ENCODE measurements around the gene MYCBP.
"Not testable (repeated sequence)": the region's sequence is repeated elsewhere in the genome, so short reads cannot be mapped to it uniquely, and the experiment has no call there.

MYCBP gene, protein sequence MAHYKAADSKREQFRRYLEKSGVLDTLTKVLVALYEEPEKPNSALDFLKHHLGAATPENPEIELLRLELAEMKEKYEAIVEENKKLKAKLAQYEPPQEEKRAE

GRCh38 chr1:38873027-38873969, at the start of gene MYCBP:
Gene MYCBP, minus strand, starts transcription at chr1:38873348. Its CDS starts 43 bp downstream, at chr1:38873305.
- peak; percentile 46 to 98 (median 94) for DNase-seq

- peak in 32 of 51 donors; percentile 3 to 75 (median 36) for DNase-seq
Measured at GRCh38 chr1:38919130-38919529, 46.0 kb upstream of the MYCBP start.

GRCh38 chr1:38918568-38918967, 45.4 kb upstream of the MYCBP start:
- peak in 3 of 51 donors; percentile 14 to 55 (median 36) for DNase-seq

DNA sequence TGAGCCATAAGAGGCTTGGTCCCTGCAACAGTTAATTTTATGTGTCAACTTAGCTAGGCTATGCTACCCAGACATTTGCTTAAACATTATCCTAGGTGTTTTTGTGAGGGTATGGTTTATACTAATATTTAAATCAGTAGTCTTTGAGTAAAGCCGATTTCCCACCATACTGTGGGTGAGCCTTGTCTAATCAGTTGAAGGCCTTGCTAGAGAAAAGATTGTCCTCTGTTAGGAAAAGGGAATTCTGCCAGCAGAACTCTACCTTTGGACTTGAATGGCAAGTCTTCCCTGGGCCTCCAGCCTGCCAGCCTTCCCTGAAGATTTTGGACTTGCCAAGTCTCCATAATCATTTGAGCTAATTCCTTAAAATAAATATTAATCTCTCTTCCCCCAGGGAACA, 44.6 kb upstream of the MYCBP start:
- no peak for DNase-seq

DNA sequence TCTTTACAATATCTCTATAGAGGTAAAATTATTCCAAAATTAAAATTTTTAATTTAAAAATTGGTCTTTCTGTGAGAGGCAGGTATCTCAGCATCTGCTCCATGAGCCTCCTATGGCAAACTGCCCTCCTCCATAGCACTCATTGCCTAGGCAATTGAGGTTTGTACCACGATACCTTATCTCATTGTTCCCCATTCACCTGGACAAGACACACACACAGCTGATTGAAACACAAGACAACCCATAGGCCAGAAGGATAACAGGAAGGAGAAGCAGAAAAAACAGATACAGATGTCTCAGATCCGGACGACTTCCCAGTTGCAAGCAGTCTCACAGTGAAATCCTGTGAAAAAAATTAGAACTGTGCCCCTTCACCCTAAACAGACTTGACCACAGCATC, 44.2 kb upstream of the MYCBP start:
- no peak for DNase-seq

DNA sequence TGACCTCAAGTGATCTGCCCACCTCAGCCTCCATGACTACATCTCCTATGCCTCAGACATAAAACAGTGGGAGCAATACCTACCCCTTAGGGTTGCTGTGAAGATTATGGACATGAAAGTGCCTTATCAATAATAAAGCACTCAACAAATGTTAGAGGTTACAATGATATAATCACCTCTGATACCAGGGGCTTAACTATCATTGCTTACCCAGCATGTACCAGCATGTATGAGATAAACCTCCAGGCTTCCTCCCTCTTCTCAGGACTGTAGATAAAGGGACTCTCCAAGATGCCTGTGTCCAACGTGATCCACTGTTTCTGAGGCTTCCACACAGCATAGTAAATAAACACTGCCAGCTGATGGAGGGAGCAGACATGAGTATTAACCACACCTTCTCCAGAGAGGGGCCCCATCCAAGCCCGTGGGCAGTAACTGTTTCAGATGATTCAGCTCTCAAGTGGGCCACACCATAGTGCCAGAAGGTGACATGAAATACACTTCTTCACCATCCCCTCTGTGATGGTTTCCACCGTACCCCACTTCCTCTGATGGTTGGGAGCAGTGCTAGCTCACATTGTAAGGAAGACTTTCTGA, 42.3 kb upstream of the MYCBP start:
- no peak for DNase-seq

GRCh38 chr1:38914908-38915307, 41.8 kb upstream of the MYCBP start:
- DNase-seq, result not testable (repeated sequence)

DNA sequence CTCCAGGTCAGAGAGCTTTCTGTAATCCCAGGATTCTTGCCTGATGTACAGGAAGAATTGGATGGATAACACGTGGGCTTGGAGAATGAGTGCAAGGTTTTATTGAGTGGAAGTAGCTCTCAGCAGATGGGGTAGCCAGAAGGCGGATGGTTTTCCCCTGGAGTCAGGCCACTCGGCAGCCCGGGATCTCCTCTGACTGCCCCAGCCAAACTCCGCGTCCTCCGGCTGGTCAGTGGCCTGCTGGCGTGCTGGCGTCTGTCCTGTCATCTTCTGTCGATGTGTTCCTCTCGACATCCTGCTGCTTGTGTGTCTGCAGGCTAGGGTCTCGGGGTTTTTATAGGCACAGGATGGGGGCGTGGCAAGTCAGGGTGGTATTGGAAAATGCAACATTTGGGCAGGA, 35.7 kb upstream of the MYCBP start:
- DNase-seq, result no peak

DNA sequence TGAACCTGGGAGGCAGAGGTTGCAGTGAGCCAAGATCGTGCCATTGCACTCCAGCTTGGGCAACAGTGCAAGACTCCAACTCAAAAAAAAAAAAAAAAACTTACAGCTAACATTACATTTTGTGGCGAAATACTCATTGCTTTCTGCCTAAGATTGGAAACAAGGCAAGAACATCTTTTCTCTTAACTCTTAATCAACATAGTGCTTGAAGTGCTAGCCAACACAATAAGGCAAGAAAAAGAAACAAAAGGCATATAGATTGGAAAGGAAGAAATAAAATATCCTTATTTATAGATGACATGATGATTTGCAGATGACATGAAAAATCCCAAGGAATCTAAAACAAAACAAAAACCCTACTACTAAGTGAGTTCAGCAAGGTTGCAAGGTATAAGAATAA, 32.8 kb upstream of the MYCBP start:
- DNase-seq, result no peak

- DNase-seq, result no peak
Measured at GRCh38 chr1:38899560-38899959, 26.4 kb upstream of the MYCBP start.

- no peak for DNase-seq
Measured at GRCh38 chr1:38898653-38899230, 25.6 kb upstream of the MYCBP start.

GRCh38 chr1:38896169-38896568, 23.0 kb upstream of the MYCBP start:
- no peak for DNase-seq

DNA sequence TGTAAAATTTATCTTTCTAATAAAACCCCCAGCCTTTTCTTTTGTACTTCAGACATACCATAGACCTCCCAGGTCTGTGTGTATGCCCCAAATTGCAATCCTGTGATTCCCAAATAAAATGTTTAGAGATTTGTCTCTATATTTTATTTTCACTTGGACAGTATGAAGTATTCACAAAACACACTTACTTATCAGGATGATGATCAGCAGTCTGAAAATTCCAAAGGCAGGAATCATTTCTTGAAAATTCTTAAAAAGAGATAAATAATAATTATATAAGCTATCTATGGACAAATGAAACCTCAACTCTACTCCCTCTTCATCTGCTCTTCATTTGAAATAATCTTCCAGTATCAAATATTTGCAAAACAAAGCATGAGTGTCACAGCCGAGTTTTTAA, 19.8 kb upstream of the MYCBP start:
- DNase-seq, result no peak

- no peak for DNase-seq
Measured at GRCh38 chr1:38891753-38892152, 18.6 kb upstream of the MYCBP start.

- DNase-seq, result no peak
Measured at GRCh38 chr1:38889589-38889988, 16.4 kb upstream of the MYCBP start.

DNA sequence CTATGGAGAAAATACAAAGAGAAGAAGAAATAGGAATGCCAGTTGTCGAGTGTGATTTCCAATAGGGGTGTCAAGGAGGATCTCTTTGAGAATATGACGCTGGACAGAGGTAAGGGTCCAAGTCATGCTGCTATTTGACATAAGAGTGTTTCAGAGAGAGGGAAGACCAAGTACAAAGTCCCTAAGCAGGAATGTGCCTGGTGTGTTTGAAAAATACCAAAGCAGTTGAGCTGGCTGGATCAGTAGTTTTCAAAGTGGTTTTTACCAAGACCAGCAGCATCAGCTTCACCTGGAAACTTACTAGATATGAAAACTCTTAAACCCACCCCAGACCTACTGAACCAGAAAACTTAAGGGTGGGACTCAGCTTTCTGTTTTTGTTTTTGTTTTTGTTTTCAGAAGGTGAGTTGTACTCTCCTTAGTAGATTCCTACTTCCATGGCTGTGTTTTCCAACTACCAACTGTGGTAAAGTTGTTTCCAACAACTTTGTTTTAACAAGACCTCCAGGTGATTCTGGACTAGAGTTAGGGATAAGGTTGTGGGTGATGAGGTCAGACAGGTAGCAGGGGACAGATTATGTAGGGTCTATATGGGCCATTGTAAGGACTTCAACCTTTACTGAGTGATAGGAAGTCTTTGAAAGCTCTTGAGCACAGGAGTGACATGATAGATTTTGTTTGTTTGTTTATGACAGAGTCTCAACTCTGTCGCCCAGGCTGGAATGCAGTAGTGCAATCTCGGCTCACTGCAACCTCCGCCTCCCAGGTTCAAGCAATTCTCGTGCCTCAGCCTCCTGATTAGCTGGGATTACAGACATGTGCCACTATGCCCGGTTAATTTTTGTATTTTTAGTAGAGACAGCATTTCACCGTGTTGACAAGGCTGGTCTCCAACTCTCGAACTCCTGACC, 15.5 kb upstream of the MYCBP start:
- no peak for DNase-seq

DNA sequence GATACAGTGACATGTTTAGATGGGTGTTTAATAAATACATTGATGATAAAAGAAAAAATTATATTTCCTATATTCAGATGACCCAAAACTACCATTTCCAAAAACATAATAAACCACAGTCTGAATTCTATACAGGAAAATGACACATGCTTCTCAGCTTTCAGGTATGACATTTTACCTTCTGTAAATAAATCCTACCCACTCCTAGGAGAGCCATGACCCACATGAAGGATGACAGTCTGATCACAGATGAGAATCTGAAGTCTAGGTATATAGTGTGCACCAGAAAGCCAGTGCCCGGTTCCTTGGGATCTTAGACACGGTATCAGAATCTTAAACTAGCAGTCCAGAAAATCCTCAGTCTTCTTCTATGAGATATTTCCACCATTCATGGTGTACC, 11.9 kb upstream of the MYCBP start:
- DNase-seq, result no peak

- DNase-seq, result no peak
Measured at GRCh38 chr1:38881487-38881886, 8.3 kb upstream of the MYCBP start, which contains the start of gene GJA9. Gene GJA9, minus strand, starts transcription at chr1:38881587. Its CDS starts 5,489 bp downstream, at chr1:38876098.

- no peak for DNase-seq
Measured at GRCh38 chr1:38875811-38876210, 2.7 kb upstream of the MYCBP start.

GRCh38 chr1:38872401-38873026, 634 bp downstream of the MYCBP start:
- DNase-seq, result peak in 6 of 51 donors; percentile 18 to 56 (median 44)

GRCh38 chr1:38870996-38871395, 2.2 kb downstream of the MYCBP start:
- DNase-seq, result no peak
